Measurements from ENCODE around the gene PTGDR.
A peak's percentile ranks its signal among the peaks of the same experiment; 100 is the strongest.

Gene PTGDR

GRCh38 chr14:52310541-52310940, 43.0 kb downstream of the PTGDR start:
- no peak for DNase-seq (ENCODE audit: low read depth in 1 of 2, low spot score in 1 of 2)

GRCh38 chr14:52312931-52313355, 45.4 kb downstream of the PTGDR start:
- DNase-seq (ENCODE audit: low read depth in 1 of 2, low spot score in 1 of 2): no peak

- DNase-seq (ENCODE audit: low read depth in 1 of 2, low spot score in 1 of 2): no peak
Measured at GRCh38 chr14:52313462-52313861, 46.0 kb downstream of the PTGDR start.

GRCh38 chr14:52313903-52314594, 46.6 kb downstream of the PTGDR start, which contains the start of gene PTGER2:
TSS of gene PTGER2 (plus strand) at chr14:52314312. CDS start at chr14:52314549, 237 bp downstream.
- peak; percentile 59 to 65 for DNase-seq (ENCODE audit: low read depth in 1 of 2, low spot score in 1 of 2)

- peak in 1 of 2 donors; percentile 33 for DNase-seq (ENCODE audit: low read depth in 1 of 2, low spot score in 1 of 2)
Measured at GRCh38 chr14:52314595-52315354, 47.3 kb downstream of the PTGDR start.

DNA sequence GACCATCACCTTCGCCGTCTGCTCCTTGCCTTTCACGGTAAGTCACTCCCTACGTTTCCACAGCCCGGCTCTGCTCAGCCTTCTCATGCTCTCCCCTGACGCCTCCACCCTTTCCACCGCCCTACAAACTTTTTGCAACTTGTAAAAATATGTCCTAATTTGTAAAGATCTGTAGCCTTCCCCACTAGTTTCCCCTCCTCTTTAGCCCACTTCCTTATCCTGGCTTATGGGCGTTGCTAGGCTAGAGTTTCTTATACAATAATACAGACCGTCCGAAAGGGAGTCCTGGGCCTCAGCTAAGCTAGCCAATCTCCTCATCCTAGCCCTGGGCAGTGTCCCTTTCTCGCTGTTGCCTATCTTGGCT, 47.8 kb downstream of the PTGDR start:
- DNase-seq (ENCODE audit: low read depth in 1 of 2, low spot score in 1 of 2): peak in 1 of 2 donors; percentile 17

DNA sequence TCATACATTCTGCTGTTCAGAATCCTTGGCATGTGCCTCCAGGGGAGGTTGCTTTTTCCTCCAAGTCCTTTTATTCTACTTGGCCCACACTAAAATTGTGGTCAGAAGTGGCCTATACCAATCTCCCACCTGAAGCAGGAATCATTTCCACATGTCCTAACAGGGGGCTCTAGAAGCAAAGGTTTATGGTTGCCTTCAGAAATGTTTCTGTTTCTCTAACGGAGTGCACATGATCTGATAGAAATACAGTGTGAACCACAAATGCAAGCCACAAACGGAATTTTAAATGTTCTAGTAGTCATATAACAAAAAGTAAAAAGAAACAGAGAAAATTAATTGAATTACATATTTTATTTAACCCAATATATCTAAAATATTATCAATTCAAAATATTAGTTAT, 50.6 kb downstream of the PTGDR start:
- no peak for DNase-seq (ENCODE audit: low read depth in 1 of 2, low spot score in 1 of 2)

DNA sequence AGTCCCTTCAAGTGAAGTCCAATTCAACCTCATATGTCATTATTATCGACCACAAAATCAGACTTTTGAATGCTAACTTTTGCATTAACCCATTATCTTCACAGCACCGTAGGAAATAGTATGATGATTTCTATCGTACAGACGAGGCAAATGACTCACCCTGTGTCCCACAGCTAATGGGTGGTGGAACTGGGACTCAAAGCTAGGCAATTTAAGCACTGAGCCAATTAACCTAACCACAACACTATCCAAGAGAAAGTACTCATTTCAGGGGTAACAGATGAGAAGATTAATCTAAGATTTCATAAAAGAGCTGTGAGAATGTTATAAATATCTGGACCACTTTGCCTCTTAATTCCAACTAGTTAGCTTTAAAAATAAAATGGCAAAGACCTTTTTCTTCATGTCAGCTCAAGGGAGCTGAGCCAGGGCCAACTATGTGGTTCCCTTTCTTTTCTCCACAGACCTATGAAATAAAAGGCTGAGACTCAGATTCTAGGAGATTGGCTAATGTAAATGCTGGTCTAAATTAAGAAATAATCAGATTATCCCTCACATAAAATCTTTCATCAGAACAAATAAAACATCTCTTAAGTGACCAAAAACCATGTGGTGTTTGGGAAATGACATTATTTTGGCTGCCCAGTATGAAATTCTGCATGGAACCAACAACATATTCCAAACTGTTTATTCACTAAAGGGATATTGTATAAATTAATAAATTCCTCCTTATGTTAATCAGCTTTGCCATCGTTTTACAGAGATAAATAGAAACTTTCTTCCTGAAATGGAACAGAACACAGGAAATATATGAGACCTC, 51.5 kb downstream of the PTGDR start:
- no peak for DNase-seq (ENCODE audit: low read depth in 1 of 2, low spot score in 1 of 2)

- DNase-seq (ENCODE audit: low read depth in 1 of 2, low spot score in 1 of 2): no peak
Measured at GRCh38 chr14:52319919-52320318, 52.4 kb downstream of the PTGDR start.

DNA sequence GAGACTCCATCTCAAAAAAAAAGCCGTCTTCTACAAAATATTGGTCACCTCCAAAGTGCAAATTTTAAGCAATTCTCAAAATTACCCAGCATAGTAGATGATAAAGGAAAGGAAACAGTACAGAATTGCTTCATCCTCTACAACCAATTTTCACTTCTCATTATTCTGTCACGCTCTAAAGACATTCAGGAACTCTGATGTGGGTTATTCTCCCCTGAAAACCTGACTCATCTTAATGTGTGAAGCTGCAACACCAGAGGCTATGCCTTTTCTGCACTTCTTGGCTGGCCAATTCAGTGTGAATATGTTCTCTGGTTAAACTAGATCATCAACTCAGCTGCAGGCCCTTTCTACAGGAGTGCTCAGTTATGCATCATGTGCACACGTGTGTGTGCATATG, 57.6 kb downstream of the PTGDR start:
- DNase-seq (ENCODE audit: low read depth in 1 of 2, low spot score in 1 of 2): peak in 1 of 2 donors; percentile 47

GRCh38 chr14:52325630-52326029, 58.1 kb downstream of the PTGDR start:
- DNase-seq (ENCODE audit: low read depth in 1 of 2, low spot score in 1 of 2): no peak

Data from activated CD4-positive, alpha-beta T cell treated with anti-CD3 and anti-CD28 coated beads, Interleukin-2, amount 50 U/mL, for 24 hours (primary cell).